Neural progenitor cell (in vitro differentiated cells): Measurements from ENCODE around the gene SMURF1. TPM values are rescaled to one million over a fixed set of nuclear protein-coding genes. Genes with fewer than 3 reads are reported as not detected.

Experiments
- DNase-seq: peaks from one replicate; pipeline ENCODE4 v3.0.0-alpha.2; 2016; ENCODE audit warnings: low spot score
- H2AFZ ChIP-seq: fragments of 200-600 bp; sonication (generic); replicated peaks from 2 replicates; pipeline ENCODE4 v1.6.1; 2016; ENCODE audit warnings: antibody characterized with exemption
- H3F3A ChIP-seq: fragments of 200-600 bp; sonication (generic); 2 replicates; pipeline ENCODE4 v1.6.1; 2016; ENCODE audit warnings: antibody characterized with exemption, low read depth
- H3K27ac ChIP-seq: fragments of 200-600 bp; sonication (generic); 2 replicates; pipeline ENCODE4 v1.5.1; 2016; ENCODE audit warnings: mild to moderate bottlenecking
- H3K27me3 ChIP-seq: fragments of 200-600 bp; sonication (generic); 2 replicates; pipeline ENCODE4 v1.6.1; 2016; ENCODE audit warnings: mild to moderate bottlenecking, moderate library complexity
- H3K36me3 ChIP-seq: fragments of 200-600 bp; sonication (generic); 2 replicates; pipeline ENCODE4 v1.5.1; 2016
- H3K4me1 ChIP-seq: fragments of 200-600 bp; sonication (generic); 2 replicates; pipeline ENCODE4 v1.6.1; 2016; ENCODE audit warnings: mixed run types
- H3K4me2 ChIP-seq: fragments of 200-600 bp; sonication (generic); 2 replicates; pipeline ENCODE4 v1.6.1; 2016
- H3K4me3 ChIP-seq: fragments of 200-600 bp; sonication (generic); 2 replicates; pipeline ENCODE4 v1.5.1; 2016
- H3K79me2 ChIP-seq: fragments of 200-600 bp; sonication (generic); 2 replicates; pipeline ENCODE4 v1.6.1; 2016; ENCODE audit warnings: low read depth
- H3K9ac ChIP-seq: fragments of 200-600 bp; sonication (generic); 2 replicates; pipeline ENCODE4 v1.6.1; 2016
- H3K9me3 ChIP-seq: fragments of 200-600 bp; sonication (generic); 2 replicates; pipeline ENCODE4 v1.5.1; 2016; ENCODE audit warnings: low read depth
- H4K20me1 ChIP-seq: fragments of 200-600 bp; sonication (generic); 2 replicates; pipeline ENCODE4 v1.6.1; 2016; ENCODE audit warnings: low read depth
- H3K27ac Mint-ChIP-seq: 3 replicates; pipeline ENCODE4 v1.8.0; 2021; ENCODE audit warnings: mixed read lengths
- H3K27me3 Mint-ChIP-seq: 2 replicates; pipeline ENCODE4 v1.8.0; 2022; ENCODE audit warnings: low read depth, mild to moderate bottlenecking, inconsistent platforms, moderate library complexity, mixed read lengths; ENCODE audit not compliant: insufficient read depth
- H3K36me3 Mint-ChIP-seq: 3 replicates; pipeline ENCODE4 v1.8.0; 2021; ENCODE audit warnings: mixed read lengths
- H3K4me1 Mint-ChIP-seq: 3 replicates; pipeline ENCODE4 v1.8.0; 2021; ENCODE audit warnings: mixed read lengths
- H3K4me3 Mint-ChIP-seq: 3 replicates; pipeline ENCODE4 v1.8.0; 2021; ENCODE audit warnings: mild to moderate bottlenecking, moderate library complexity, mixed read lengths
- H3K9me3 Mint-ChIP-seq: 3 replicates; pipeline ENCODE4 v1.8.0; 2020; ENCODE audit warnings: mixed read lengths
- EZH2 ChIP-seq: fragments of 200-600 bp; sonication (generic); IDR thresholded peaks from 2 replicates; pipeline ENCODE4 v1.6.1; 2017; ENCODE audit warnings: antibody characterized with exemption, mild to moderate bottlenecking, moderate library complexity
- EZH2phosphoT487 ChIP-seq: fragments of 200-600 bp; sonication (generic); IDR thresholded peaks from 2 replicates; pipeline ENCODE4 v1.6.1; 2017; ENCODE audit warnings: antibody characterized with exemption
- total RNA-seq: library from RNA; depleted of rRNA; stranded (reverse); fragments of >200 nt; gene quantifications from 2 replicates; pipeline ENCODE4 v1.2.3, GENCODE V29; 2015; ENCODE audit warnings: low replicate concordance
- TF ChIP-seq, protein P1 (sequence below): fragments of 200-600 bp; sonication (generic); IDR thresholded peaks from 2 replicates; pipeline ENCODE4 v1.5.1; 2017; ENCODE audit warnings: antibody characterized with exemption, mild to moderate bottlenecking

Gene SMURF1
- total RNA-seq, 1 donor from 2014 or later = 31.0 TPM

DNA sequence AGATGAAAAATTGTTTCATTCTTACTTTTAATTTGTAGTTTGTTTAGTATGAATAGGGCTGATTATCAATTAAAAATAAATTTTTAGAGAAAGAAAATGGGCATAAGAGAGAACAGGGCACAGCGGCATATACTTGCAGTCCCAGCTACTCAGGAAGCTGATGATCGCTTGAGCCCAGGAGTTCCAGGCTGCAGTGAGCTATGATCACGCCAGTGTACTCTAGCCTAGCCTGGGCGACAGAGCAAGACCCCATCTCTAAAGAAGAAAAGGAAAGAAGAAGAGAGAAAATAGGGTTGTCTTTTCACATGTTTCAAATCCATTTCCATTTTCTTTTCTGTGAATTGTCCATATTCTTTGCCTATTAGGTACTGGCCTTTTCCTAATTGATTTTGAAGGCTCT, 8.0 kb downstream of the SMURF1 start:
- TF ChIP-seq, protein P1, sequence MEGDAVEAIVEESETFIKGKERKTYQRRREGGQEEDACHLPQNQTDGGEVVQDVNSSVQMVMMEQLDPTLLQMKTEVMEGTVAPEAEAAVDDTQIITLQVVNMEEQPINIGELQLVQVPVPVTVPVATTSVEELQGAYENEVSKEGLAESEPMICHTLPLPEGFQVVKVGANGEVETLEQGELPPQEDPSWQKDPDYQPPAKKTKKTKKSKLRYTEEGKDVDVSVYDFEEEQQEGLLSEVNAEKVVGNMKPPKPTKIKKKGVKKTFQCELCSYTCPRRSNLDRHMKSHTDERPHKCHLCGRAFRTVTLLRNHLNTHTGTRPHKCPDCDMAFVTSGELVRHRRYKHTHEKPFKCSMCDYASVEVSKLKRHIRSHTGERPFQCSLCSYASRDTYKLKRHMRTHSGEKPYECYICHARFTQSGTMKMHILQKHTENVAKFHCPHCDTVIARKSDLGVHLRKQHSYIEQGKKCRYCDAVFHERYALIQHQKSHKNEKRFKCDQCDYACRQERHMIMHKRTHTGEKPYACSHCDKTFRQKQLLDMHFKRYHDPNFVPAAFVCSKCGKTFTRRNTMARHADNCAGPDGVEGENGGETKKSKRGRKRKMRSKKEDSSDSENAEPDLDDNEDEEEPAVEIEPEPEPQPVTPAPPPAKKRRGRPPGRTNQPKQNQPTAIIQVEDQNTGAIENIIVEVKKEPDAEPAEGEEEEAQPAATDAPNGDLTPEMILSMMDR = no peak
- TF ChIP-seq EZH2 = no peak
- Histone ChIP-seq H3K27me3 (no peaks in the 10 kb centered on the region), H3K27ac (no peak overlapping the region), H3K9me3 (no peaks in the 10 kb centered on the region), H2AFZ (no peak overlapping the region), H3K4me2 (no peak overlapping the region), H3F3A (peaks cover 27% of the 10 kb centered on the region), H3K79me2 (peaks cover 100% of the 10 kb centered on the region), H3K9ac (no peak overlapping the region), H3K4me1 (peaks cover 37% of the 10 kb centered on the region), H4K20me1 (peaks cover 29% of the 10 kb centered on the region), H3K36me3 (no peaks in the 10 kb centered on the region), H3K4me3 (no peak overlapping the region)
- Mint-ChIP-seq H3K4me3 (no peak overlapping the region), H3K36me3 (peaks cover 12% of the 10 kb centered on the region), H3K9me3 (peaks cover 6% of the 10 kb centered on the region), H3K4me1 (peaks cover 38% of the 10 kb centered on the region), H3K27me3 (no peaks in the 10 kb centered on the region), H3K27ac (no peak overlapping the region)
- DNase-seq = no peak

DNA sequence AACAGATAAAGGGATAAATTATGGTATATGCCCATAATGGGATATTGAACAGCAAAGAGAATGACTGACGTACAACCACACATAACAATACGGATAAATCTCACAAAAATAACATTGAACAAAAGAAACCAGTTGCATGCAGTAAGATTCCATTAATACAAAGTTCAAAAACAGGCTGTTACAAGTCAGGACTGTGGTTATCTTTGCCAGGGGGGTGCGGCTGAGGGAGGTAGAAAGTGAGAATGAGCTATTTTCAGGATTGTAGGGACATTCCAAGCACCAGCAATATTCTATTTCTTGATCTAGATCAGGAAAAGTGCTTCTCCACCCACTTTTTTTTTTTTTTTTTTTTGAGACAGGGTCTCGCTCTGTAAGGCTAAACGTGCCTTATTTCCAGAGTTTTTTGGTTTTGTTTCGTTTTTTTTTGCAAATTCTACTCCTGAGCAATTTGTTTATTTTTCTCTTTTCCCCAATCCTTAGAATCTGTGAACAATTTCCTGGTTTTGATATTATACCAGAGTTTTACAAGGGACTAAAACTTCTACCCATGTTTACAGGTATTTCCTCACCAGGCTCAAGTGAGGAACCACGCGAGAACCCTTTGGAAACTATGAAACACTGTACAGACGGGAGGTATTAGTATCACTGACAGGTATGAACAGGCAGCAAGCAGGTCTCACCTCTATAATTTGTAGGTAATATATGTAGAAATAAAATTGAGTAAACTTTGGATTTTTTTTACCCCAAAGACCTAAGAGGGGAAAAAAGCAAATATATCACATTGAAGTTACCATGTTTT, 9.9 kb downstream of the SMURF1 start:
- Histone ChIP-seq H4K20me1 (peaks cover 49% of the 10 kb centered on the region), H3K79me2 (peaks cover 100% of the 10 kb centered on the region), H3F3A (peaks cover 25% of the 10 kb centered on the region), H3K36me3 (no peaks in the 10 kb centered on the region), H3K4me3 (no peak overlapping the region), H3K9ac (no peak overlapping the region), H2AFZ (no peak overlapping the region), H3K9me3 (no peaks in the 10 kb centered on the region), H3K4me1 (peaks cover 23% of the 10 kb centered on the region), H3K27ac (no peak overlapping the region), H3K27me3 (no peaks in the 10 kb centered on the region), H3K4me2 (no peak overlapping the region)
- H3K27ac Mint-ChIP-seq = no peak overlapping the region
- peaks cover 12% of the 10 kb centered on the region for H3K36me3 Mint-ChIP-seq
- H3K9me3 Mint-ChIP-seq = peaks cover 6% of the 10 kb centered on the region
- TF ChIP-seq EZH2phosphoT487 (no peak), EZH2 (no peak)
- TF ChIP-seq, protein P1 = no peak
- H3K4me1 Mint-ChIP-seq = peaks cover 26% of the 10 kb centered on the region
- H3K4me3 Mint-ChIP-seq = no peak overlapping the region
- no peak for DNase-seq
- H3K27me3 Mint-ChIP-seq = no peaks in the 10 kb centered on the region

DNA sequence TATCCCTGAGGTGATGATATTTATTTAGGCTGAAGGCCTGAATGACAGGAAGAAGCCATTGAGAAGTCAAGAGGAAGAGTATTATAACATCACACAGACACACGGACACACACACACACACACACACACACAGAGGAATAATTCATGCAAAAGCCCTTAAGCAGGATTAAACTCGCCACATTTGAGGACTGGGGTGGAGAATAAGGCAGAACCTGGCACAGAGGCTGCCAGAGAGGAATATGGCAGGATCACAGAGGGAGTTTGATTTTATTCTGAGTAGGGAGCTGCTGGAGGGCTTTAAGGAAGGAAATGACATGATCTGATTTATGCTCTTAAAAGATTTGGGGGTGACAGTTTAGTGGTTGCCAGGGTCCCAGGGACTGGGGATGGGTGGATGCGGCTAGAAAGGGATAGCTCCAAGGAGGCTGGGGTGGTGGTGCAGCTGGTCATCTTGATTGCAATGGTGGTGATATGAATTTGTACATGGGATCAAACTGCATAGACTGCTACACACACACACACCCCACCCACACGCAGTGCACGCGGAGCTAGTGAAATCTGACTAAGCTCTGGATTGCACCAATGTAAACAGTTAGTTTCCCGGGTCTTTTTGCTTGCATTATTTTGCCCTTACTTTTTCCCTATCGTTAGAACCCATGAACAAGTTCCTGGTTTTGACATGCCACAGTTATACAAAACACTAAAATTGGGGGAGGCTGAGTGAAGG, 11.2 kb downstream of the SMURF1 start:
- H4K20me1 ChIP-seq = peaks cover 58% of the 10 kb centered on the region

More for the DNA sequence above, 11.2 kb downstream of the SMURF1 start:
- Mint-ChIP-seq H3K36me3 (peaks cover 12% of the 10 kb centered on the region), H3K27ac (no peak overlapping the region), H3K4me3 (no peak overlapping the region), H3K9me3 (peaks cover 6% of the 10 kb centered on the region), H3K27me3 (no peaks in the 10 kb centered on the region), H3K4me1 (peaks cover 14% of the 10 kb centered on the region)
- TF ChIP-seq, protein P1 = no peak
- TF ChIP-seq EZH2phosphoT487 (no peak), EZH2 (no peak)
- DNase-seq = no peak
- no peak overlapping the region for H3K4me2 ChIP-seq
- H3K27me3 ChIP-seq = no peaks in the 10 kb centered on the region
- no peak overlapping the region for H2AFZ ChIP-seq
- no peak overlapping the region for H3K9ac ChIP-seq
- H3K9me3 ChIP-seq = no peaks in the 10 kb centered on the region
- no peak overlapping the region for H3K27ac ChIP-seq
- no peak overlapping the region for H3K4me3 ChIP-seq
- peaks cover 11% of the 10 kb centered on the region for H3K4me1 ChIP-seq
- peaks cover 13% of the 10 kb centered on the region for H3F3A ChIP-seq
- H3K36me3 ChIP-seq = no peaks in the 10 kb centered on the region
- peaks cover 100% of the 10 kb centered on the region for H3K79me2 ChIP-seq
